PC-9 (cell line): ENCODE data around the gene CARD11. TPM values are rescaled to one million over a fixed set of nuclear protein-coding genes. Genes with fewer than 3 reads are reported as not detected.
A peak's percentile ranks its signal among the peaks of the same experiment; 100 is the strongest.

Experiments used
- BruUV-seq: library from RNA; stranded (reverse); fragments of 400-500 nt; replicated peaks from 2 replicates; lab custom pipeline; 2021; lab: Mats Ljungman, UMichigan
- CTCF ChIA-PET: fragments of 300-600 bp; sonication (Branson Sonifier 250); formaldehyde crosslinking; loops from one replicate; lab custom pipeline; 2022; ENCODE audit warnings: antibody characterized with exemption; lab: Charles Lee
- POLR2A ChIA-PET: fragments of 300-600 bp; sonication (Branson Sonifier 250); formaldehyde crosslinking; loops from one replicate; lab custom pipeline; 2022; ENCODE audit warnings: antibody characterized with exemption; ENCODE audit not compliant: unreplicated experiment; lab: Charles Lee
- DNase-seq, 2 experiments: peaks; one replicate each; pipeline versions ENCODE4 v3.0.0 to v3.0.0-alpha.2; 2015 to 2022; ENCODE audit warnings: mixed read lengths in 1 of 2
- H2AFZ ChIP-seq: fragments of 200-600 bp; sonication (generic); 2 replicates; pipeline ENCODE4 v1.8.1; 2017; ENCODE audit warnings: antibody characterized with exemption
- H3F3A ChIP-seq: fragments of 200-600 bp; sonication (generic); 2 replicates; pipeline ENCODE4 v1.8.1; 2017; ENCODE audit warnings: antibody characterized with exemption, mild to moderate bottlenecking, low read depth; ENCODE audit not compliant: insufficient read depth
- H3K27ac ChIP-seq: fragments of 200-600 bp; sonication (generic); 2 replicates; pipeline ENCODE4 v1.6.1; 2016; ENCODE audit warnings: mixed run types
- H3K27me3 ChIP-seq: fragments of 200-600 bp; sonication (generic); 2 replicates; pipeline ENCODE4 v1.6.1; 2016; ENCODE audit warnings: low read depth, mixed run types; ENCODE audit not compliant: insufficient read depth
- H3K36me3 ChIP-seq: fragments of 200-600 bp; sonication (generic); 2 replicates; pipeline ENCODE4 v1.6.1; 2016; ENCODE audit warnings: low read depth, mixed run types
- H3K4me1 ChIP-seq: fragments of 200-600 bp; sonication (generic); replicated peaks from 2 replicates; pipeline ENCODE4 v1.6.1; 2016; ENCODE audit warnings: mixed run types; ENCODE audit not compliant: insufficient read depth
- H3K4me2 ChIP-seq: fragments of 200-600 bp; sonication (generic); 2 replicates; pipeline ENCODE4 v1.6.1; 2017; ENCODE audit warnings: mixed run types
- H3K4me3 ChIP-seq: fragments of 200-600 bp; sonication (generic); 2 replicates; pipeline ENCODE4 v1.6.1; 2016; ENCODE audit warnings: mixed run types
- H3K79me2 ChIP-seq: fragments of 200-600 bp; sonication (generic); 2 replicates; pipeline ENCODE4 v1.6.1; 2017; ENCODE audit warnings: low read depth, mixed run types
- H3K9me2 ChIP-seq: fragments of 200-600 bp; sonication (generic); 2 replicates; pipeline ENCODE4 v1.8.1; 2017; ENCODE audit warnings: mild to moderate bottlenecking; ENCODE audit not compliant: insufficient read depth
- H3K9me3 ChIP-seq: fragments of 200-600 bp; sonication (generic); 2 replicates; pipeline ENCODE4 v1.8.1; 2016; ENCODE audit warnings: low read depth; ENCODE audit not compliant: insufficient read depth
- H4K20me1 ChIP-seq: fragments of 200-600 bp; sonication (generic); 2 replicates; pipeline ENCODE4 v1.8.1; 2017; ENCODE audit not compliant: insufficient read depth
- CTCF ChIP-seq: fragments of 200-600 bp; sonication (generic); conservative IDR thresholded peaks from 2 replicates; pipeline ENCODE4 v1.6.1; 2017; ENCODE audit warnings: mixed run types, antibody characterized with exemption, mild to moderate bottlenecking, moderate library complexity
- EZH2 ChIP-seq: fragments of 200-600 bp; sonication (generic); IDR thresholded peaks from 2 replicates; pipeline ENCODE4 v1.8.0; 2017; ENCODE audit warnings: antibody characterized with exemption, low read depth
- intact Hi-C: fragments of 100-400 bp; cut with micrococcal nuclease; formaldehyde crosslinking; loops from one replicate; pipeline ENCODE4 v1.10.0; 2022; ENCODE audit not compliant: unreplicated experiment
- total RNA-seq: library from RNA; stranded (reverse); gene quantifications from 2 replicates; pipeline ENCODE4 v1.2.3, GENCODE V29; 2021

The CARD11 gene
- total RNA-seq, 1 experiment from 2014 or later: 62.6 TPM

- Histone ChIP-seq H3K27ac (no peak overlapping the region), H3K4me2 (no peak overlapping the region)
Measured at GRCh38 chr7:2886900-2887299, 156.8 kb downstream of the CARD11 start.

DNA sequence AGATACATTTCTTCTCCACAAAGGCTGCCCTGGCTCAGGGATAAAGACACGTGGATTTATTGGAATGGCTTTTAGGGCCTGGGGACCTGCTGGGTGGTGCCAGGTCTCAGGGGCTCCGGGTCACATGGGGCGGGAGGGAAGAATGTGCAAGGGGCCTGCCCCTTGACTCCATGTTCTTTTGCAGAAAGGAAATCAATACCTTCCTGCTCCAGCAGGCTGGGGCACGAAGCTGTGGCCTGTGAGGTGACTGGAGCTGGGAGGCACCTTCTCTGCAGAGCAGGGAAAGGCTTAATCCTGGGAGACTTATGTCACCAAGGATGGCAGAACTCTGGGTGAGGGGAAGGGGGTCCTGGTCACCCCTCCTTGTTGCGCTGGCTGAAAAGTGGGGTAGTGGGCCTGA is 157.3 kb downstream of the CARD11 start:
- ChIA-PET POLR2A (no interaction called here), CTCF (no interaction called here)
- TF ChIP-seq CTCF (no peak), EZH2 (no peak)
- intact Hi-C loops: loop anchor here (5.0 kb wide), 2 partner anchors 271 to 416 kb away; partner anchors contain the start of gene SDK1
- no peaks in the 10 kb centered on the region for H3K4me1 ChIP-seq
- no peaks in the 10 kb centered on the region for H3K79me2 ChIP-seq
- H3F3A ChIP-seq: peaks cover 5% of the 10 kb centered on the region; the same call in 1 of the 2 replicates
- no peak overlapping the region for H3K4me3 ChIP-seq
- H3K9me2 ChIP-seq: no peaks in the 10 kb centered on the region
- H2AFZ ChIP-seq: no peak overlapping the region
- H3K4me2 ChIP-seq: no peak overlapping the region
- H3K27ac ChIP-seq: no peak overlapping the region
- no TSS peak for BruUV-seq
- no peaks in the 10 kb centered on the region for H3K36me3 ChIP-seq
- H4K20me1 ChIP-seq: no peaks in the 10 kb centered on the region
- no peak for DNase-seq
- no peaks in the 10 kb centered on the region for H3K9me3 ChIP-seq
- H3K27me3 ChIP-seq: no peaks in the 10 kb centered on the region

More at GRCh38 chr7:2886900-2887299, 156.8 kb downstream of the CARD11 start:
- ChIA-PET POLR2A (no interaction called here), CTCF (interaction anchor here (0.7 kb wide), 2 partner anchors 266 to 703 kb away, joined by 3 to 14 read pairs; no protein-coding TSS in a partner anchor)
- H3K4me3 ChIP-seq: no peak overlapping the region
- intact Hi-C loops: loop anchor here (5.0 kb wide), 2 partner anchors 270 to 415 kb away; partner anchors contain the start of gene SDK1
- H3K36me3 ChIP-seq: no peaks in the 10 kb centered on the region
- H3K9me3 ChIP-seq: no peaks in the 10 kb centered on the region
- H2AFZ ChIP-seq: no peak overlapping the region
- no peaks in the 10 kb centered on the region for H3K27me3 ChIP-seq
- H3F3A ChIP-seq: peaks cover 5% of the 10 kb centered on the region; the same call in 1 of the 2 replicates
- TF ChIP-seq EZH2: no peak
- peak; percentile 92 for TF ChIP-seq CTCF
- no peaks in the 10 kb centered on the region for H3K9me2 ChIP-seq
- peak; percentile 55 to 61 for DNase-seq
- H4K20me1 ChIP-seq: no peaks in the 10 kb centered on the region
- H3K4me1 ChIP-seq: no peaks in the 10 kb centered on the region
- no peaks in the 10 kb centered on the region for H3K79me2 ChIP-seq
- no TSS peak for BruUV-seq

GRCh38 chr7:2884161-2884560 is 159.5 kb downstream of the CARD11 start:
- CTCF ChIA-PET: no interaction called here
- no peak for DNase-seq
- Histone ChIP-seq H2AFZ (no peak overlapping the region), H4K20me1 (no peaks in the 10 kb centered on the region), H3K4me3 (no peak overlapping the region), H3K36me3 (no peaks in the 10 kb centered on the region), H3K9me2 (no peaks in the 10 kb centered on the region), H3K27ac (no peak overlapping the region), H3K27me3 (no peaks in the 10 kb centered on the region), H3K4me1 (no peaks in the 10 kb centered on the region), H3K79me2 (no peaks in the 10 kb centered on the region), H3K4me2 (no peak overlapping the region), H3K9me3 (no peaks in the 10 kb centered on the region), H3F3A (peaks cover 19% of the 10 kb centered on the region)
- TF ChIP-seq CTCF: no peak
- TF ChIP-seq EZH2: no peak
- BruUV-seq: no TSS peak
- intact Hi-C loops: no loop called here
- POLR2A ChIA-PET: no interaction called here
